Lower leg skin (tissue), 4 donors: ENCODE measurements around the gene DIP2C. TPM values are rescaled to one million over a fixed set of nuclear protein-coding genes. Genes with fewer than 3 reads are reported as not detected.
"Not testable (repeated sequence)": the region's sequence is repeated elsewhere in the genome, so short reads cannot be mapped to it uniquely, and the experiment has no call there.

Source experiments
- DNase-seq, 2 donors: peaks; one replicate each; pipeline ENCODE4 v3.0.0-alpha.2; 2019; ENCODE audit warnings: low spot score in 2 of 2
- H3K4me3 ChIP-seq: fragments of 200-600 bp; sonication (generic); 2 replicates; pipeline ENCODE4 v1.5.1; 2017; ENCODE audit warnings: mild to moderate bottlenecking, low read depth; ENCODE audit not compliant: poor library complexity, severe bottlenecking
- CTCF ChIP-seq, 3 donors: fragments of 450-650 bp; IDR thresholded peaks; one replicate each; pipeline ENCODE4 v1.5.1; 2016; ENCODE audit warnings: antibody characterized with exemption in 3 of 3, mild to moderate bottlenecking in 3 of 3, moderate library complexity in 2 of 3
- POLR2A ChIP-seq, 2 donors: fragments of 450-650 bp; IDR thresholded peaks; one replicate each; pipeline ENCODE4 v1.6.1; 2016 to 2017; ENCODE audit warnings: antibody characterized with exemption in 2 of 2, mild to moderate bottlenecking in 1 of 2, moderate library complexity in 1 of 2
- WGBS, 2 donors: methylation state at CpG; one replicate each; pipeline ENCODE4 v1.1.5; 2018; 5-methylcytosine and 5-hydroxymethylcytosine counted together
- intact Hi-C: fragments of 100-400 bp; cut with DNase I; formaldehyde crosslinking; loops from one replicate; pipeline ENCODE4 v1.15.0; 2023; ENCODE audit warnings: low total_unique reads
- total RNA-seq, 4 donors: library from RNA; depleted of rRNA; stranded (reverse); fragments of >200 nt; gene quantifications; one replicate each; pipeline ENCODE4 v1.1.0, GENCODE V29; 2016

DIP2C gene
- total RNA-seq, 4 donors from 2014 or later: 6.2 to 14.7 (median 10.6) TPM

GRCh38 chr10:535051-535450 lies 154.4 kb downstream of the DIP2C start:
- WGBS, 2 donors: 85 to 91% methylated on average over 9 of the region's 9 CpGs
- no peak overlapping the region for H3K4me3 ChIP-seq
- TF ChIP-seq CTCF (IDR thresholded peaks at IDR 0.05) (no peak), POLR2A (IDR thresholded peaks at IDR 0.05) (no peak)
- intact Hi-C loops: no loop called here
- DNase-seq: no peak

DNA sequence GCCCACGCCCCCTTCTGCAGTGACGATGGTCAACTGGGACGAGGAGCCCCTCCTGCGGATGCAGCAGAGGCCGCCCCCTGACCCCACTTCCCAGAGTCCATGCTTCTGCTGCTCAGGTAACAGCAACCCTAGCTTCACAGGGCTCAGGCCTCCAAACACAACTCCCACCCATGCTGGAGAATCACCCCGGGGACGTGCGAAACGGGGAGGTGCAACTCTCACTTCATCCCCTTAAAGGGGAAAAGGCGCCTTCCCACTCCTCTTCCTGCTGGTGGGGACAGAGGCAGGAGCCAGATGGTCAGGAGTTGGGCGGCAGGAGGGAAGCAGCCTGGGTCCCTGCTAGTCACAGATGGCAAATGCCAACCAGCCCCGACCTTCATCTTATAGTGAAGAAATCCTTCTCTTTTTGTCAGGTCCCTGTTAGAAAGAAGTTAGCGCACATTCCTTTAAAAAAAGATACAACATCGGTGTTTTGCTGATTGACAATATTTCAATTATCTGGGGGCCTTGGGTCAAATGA lies 155.4 kb downstream of the DIP2C start:
- DNase-seq: no peak
- 90 to 91% methylated on average over 14 of the region's 14 CpGs for WGBS, 2 donors

GRCh38 chr10:533611-534010 lies 155.9 kb downstream of the DIP2C start:
- intact Hi-C loops: no loop called here
- DNase-seq: no peak
- WGBS, 2 donors: 89 to 91% methylated on average over 7 of the region's 7 CpGs
- no peak overlapping the region for H3K4me3 ChIP-seq
- TF ChIP-seq POLR2A (IDR thresholded peaks at IDR 0.05) (no peak), CTCF (IDR thresholded peaks at IDR 0.05) (no peak)

More for the DNA sequence above, 155.4 kb downstream of the DIP2C start:
- intact Hi-C loops: no loop called here
- TF ChIP-seq CTCF (IDR thresholded peaks at IDR 0.05) (no peak), POLR2A (IDR thresholded peaks at IDR 0.05) (no peak)
- no peak overlapping the region for H3K4me3 ChIP-seq

DNA sequence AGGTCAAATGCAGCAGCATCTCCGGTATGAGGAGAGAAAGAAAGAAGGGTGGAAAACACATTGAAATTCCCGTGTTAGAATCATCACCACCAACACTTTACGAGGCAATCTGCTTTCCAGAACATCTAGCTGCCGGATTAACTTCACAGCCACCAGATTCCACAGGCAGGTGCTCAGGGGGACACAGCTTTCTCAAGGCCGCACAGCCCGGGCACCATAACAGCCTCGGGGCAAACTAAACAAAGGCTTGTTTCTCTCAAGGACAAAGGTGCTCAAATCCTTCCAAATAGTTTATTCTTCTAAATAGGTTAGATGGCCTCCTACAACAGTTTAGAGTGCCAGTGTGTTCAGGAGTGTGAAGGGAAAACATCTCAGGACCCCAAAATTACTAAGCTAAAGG lies 156.3 kb downstream of the DIP2C start:
- intact Hi-C loops: no loop called here
- no peak overlapping the region for H3K4me3 ChIP-seq
- WGBS, 2 donors: 86 to 90% methylated on average over 7 of the region's 7 CpGs
- DNase-seq: no peak
- TF ChIP-seq CTCF (IDR thresholded peaks at IDR 0.05): no peak
- TF ChIP-seq POLR2A (IDR thresholded peaks at IDR 0.05): no peak

GRCh38 chr10:532331-532730 lies 157.1 kb downstream of the DIP2C start:
- DNase-seq, H3K4me3 ChIP-seq, intact Hi-C loops: not testable (repeated sequence)
- 75 to 87% methylated on average over 2 of the region's 2 CpGs for WGBS, 2 donors

DNA sequence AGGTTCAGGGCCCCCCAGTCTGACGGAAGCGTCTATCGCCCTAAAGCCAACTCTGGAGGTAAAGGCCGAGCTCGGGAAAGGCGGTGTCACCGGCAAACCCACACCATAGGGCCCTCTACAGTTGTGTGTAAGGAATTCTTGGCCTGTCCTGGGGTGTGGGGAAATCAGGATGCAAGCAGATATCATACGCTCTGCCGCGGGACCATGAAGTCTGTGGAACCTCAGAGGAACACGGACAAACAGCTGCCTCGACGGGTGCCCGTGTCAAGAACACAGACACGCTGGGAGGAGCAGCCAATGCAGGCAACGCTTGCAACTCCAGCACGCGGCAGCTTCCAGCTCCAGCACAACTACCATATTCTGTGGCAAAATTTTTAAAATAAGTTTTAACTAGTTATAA lies 157.9 kb downstream of the DIP2C start:
- TF ChIP-seq POLR2A (IDR thresholded peaks at IDR 0.05): no peak
- H3K4me3 ChIP-seq: no peak overlapping the region
- WGBS, 2 donors: 90 to 92% methylated on average over 18 of the region's 18 CpGs
- no peak for DNase-seq
- intact Hi-C loops: no loop called here

- no peak overlapping the region for H3K4me3 ChIP-seq
- TF ChIP-seq CTCF (IDR thresholded peaks at IDR 0.05) (no peak), POLR2A (IDR thresholded peaks at IDR 0.05) (no peak)
- WGBS, 2 donors: 91 to 94% methylated on average over 16 of the region's 16 CpGs
- intact Hi-C loops: no loop called here
- DNase-seq: no peak
Observed at GRCh38 chr10:530717-531116, 158.8 kb downstream of the DIP2C start.
